NB4 (cell line): ENCODE measurements around the gene CYTH3.

Experiments used
- DNase-seq: peaks from one replicate; pipeline ENCODE4 v3.0.0; 2010; ENCODE audit warnings: low read depth
- H3K4me3 ChIP-seq: one replicate; pipeline ENCODE4 v1.5.1; 2011; ENCODE audit warnings: mild to moderate bottlenecking, low read depth, low read length, moderate library complexity
- MYC ChIP-seq: IDR thresholded peaks from 2 replicates; pipeline ENCODE4 v1.6.1; 2011; ENCODE audit warnings: low read depth, low read length
- POLR2A ChIP-seq: IDR thresholded peaks from 2 replicates; pipeline ENCODE4 v1.6.1; 2011; ENCODE audit warnings: mild to moderate bottlenecking; ENCODE audit not compliant: insufficient read length; ENCODE audit errors: extremely low read depth
- TF ChIP-seq, protein P1 (sequence below): IDR thresholded peaks from one replicate; pipeline ENCODE4 v1.5.1; 2012; ENCODE audit warnings: low read depth, low read length
- TF ChIP-seq, protein P2 (sequence below): IDR thresholded peaks from 2 replicates; pipeline ENCODE4 v1.6.1; 2011; ENCODE audit warnings: low read depth, low read length

CYTH3 gene, protein sequence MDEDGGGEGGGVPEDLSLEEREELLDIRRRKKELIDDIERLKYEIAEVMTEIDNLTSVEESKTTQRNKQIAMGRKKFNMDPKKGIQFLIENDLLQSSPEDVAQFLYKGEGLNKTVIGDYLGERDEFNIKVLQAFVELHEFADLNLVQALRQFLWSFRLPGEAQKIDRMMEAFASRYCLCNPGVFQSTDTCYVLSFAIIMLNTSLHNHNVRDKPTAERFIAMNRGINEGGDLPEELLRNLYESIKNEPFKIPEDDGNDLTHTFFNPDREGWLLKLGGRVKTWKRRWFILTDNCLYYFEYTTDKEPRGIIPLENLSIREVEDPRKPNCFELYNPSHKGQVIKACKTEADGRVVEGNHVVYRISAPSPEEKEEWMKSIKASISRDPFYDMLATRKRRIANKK

DNA sequence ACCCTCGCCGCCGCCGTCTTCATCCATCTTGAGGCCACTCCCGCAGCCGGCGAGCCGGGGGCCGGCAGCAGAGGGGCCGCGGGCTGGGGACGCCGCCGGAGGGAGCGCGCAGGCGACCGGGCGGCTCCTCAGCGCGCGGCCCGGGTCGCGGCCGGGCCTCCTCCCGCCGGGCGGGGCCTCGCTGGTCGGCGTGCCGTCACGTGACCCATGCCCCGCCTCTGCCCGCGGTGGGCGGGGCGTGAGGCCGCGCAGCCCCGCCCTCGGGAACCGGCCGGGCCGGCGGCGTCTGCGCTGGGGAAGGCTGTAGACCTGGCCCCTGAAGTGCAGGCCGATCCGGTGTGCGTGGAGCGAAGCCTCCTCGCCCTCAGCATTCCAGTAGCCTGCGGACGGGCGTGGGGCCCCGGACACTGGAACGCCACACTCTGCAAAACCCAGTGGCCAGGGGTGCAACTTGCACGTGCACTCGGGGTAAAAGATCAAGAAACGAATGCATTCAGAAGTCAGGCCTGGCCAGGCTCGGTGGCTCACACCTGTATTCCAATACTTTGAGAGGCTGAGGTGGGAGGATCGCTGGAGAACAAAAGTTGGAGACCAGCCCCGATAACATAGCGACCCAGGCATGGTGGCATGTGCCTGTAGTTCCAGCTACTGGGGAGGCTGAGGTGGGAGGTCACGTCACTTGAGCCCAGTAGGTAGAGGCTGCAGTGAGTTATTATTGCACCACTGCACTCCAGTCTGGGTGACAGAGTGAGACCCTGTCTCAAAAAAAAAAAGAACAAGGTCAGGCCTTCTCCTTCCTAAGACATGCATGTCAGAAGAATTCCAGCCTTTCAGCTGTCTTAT is at the start of gene CYTH3:
Gene CYTH3 (minus strand): TSS at position 144 of the 843 bp plus-strand sequence. CDS start 117 bp downstream, at position 27.
- TF ChIP-seq, protein P1, sequence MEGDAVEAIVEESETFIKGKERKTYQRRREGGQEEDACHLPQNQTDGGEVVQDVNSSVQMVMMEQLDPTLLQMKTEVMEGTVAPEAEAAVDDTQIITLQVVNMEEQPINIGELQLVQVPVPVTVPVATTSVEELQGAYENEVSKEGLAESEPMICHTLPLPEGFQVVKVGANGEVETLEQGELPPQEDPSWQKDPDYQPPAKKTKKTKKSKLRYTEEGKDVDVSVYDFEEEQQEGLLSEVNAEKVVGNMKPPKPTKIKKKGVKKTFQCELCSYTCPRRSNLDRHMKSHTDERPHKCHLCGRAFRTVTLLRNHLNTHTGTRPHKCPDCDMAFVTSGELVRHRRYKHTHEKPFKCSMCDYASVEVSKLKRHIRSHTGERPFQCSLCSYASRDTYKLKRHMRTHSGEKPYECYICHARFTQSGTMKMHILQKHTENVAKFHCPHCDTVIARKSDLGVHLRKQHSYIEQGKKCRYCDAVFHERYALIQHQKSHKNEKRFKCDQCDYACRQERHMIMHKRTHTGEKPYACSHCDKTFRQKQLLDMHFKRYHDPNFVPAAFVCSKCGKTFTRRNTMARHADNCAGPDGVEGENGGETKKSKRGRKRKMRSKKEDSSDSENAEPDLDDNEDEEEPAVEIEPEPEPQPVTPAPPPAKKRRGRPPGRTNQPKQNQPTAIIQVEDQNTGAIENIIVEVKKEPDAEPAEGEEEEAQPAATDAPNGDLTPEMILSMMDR: no peak
- TF ChIP-seq, protein P2, sequence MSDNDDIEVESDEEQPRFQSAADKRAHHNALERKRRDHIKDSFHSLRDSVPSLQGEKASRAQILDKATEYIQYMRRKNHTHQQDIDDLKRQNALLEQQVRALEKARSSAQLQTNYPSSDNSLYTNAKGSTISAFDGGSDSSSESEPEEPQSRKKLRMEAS: peak; percentile 82
- TF ChIP-seq MYC (0 out of 2 replicates have a peak, but pooled peaks have one; percentile 13), POLR2A (peak; percentile 90)
- H3K4me3 ChIP-seq: peak within 1 kb of the TSS; percentile 73
- DNase-seq: peak; percentile 89

DNA sequence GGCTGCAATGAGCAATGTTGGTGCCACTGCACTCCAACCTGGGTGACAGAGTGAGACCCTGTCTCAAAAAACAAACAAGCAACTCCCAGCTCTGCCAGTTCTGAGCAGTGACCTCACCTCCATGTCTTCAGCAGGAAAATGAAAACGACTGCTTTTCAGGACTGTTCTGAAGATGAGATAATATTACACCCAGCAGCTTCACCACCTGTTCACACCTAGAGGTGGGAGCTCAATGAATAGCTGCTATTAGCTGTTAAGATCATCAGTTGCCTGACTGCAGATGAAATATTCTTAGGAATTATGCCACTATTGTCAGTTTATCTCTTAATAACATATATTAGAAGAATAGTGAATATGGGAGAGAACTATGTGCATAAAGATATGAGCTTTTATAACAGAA is 48.4 kb upstream of the CYTH3 start:
- no peak for DNase-seq
- H3K4me3 ChIP-seq: no peak overlapping the region
- TF ChIP-seq POLR2A: no peak
- TF ChIP-seq, protein P2: no peak
- no peak for TF ChIP-seq MYC
- TF ChIP-seq, protein P1: no peak

DNA sequence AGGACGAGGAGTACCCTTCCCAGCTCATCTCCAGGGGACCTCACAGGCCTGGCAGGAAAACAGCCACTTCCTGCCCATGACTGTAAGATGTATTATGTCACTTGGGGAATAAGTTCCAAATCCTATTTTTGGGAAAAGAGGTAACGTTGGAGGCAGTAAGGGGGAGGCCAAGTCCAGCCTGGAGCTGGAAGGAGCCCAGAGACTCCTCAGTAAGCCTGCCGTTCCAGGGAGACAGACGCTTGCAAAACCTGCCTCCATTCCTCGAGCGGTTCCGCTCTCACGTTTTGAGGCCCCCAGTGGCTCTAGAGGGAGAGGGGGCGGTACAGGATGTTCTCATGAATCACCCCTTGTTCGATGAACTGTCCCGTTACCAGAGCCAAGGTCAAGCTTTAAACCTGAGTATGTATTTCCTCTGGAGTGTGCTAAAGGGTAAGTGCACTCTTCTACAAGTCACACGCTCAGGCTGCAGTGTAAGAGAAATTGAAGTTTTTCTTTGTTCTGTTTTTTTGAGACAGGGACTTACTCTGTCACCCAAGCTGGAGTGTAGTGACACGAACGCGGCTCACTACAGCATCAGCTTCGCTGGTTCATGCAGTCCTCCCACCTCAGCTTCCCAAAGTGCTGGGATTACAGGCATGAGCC is 45.5 kb upstream of the CYTH3 start:
- DNase-seq: peak; percentile 97
- peak overlapping the region; percentile 49 for H3K4me3 ChIP-seq
- TF ChIP-seq MYC (peak; percentile 85), POLR2A (peak; percentile 63)
- TF ChIP-seq, protein P2: peak; percentile 86
- TF ChIP-seq, protein P1: no peak

DNA sequence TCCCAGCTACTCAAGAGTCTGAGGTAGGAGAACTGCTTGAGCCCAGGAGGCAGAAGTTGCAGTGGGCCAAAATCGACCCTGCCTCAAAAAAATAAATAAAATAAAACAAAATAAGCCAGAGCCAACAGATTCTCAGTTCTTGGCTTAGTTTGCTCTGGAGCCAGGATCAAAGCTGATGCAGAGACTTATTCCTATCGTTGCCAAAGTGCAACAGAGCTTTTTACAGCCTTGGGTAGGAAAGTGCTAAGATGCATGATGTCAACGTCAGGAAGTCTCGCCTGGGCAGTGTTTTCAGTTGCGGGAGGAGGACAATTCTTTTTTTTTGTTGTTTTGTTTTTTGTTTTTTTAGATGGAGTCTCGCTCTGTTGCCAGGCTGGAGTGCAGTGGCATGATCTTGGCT is 43.8 kb upstream of the CYTH3 start:
- no peak for DNase-seq
- TF ChIP-seq, protein P2: no peak
- TF ChIP-seq, protein P1: no peak
- no peak for TF ChIP-seq POLR2A
- no peak for TF ChIP-seq MYC

DNA sequence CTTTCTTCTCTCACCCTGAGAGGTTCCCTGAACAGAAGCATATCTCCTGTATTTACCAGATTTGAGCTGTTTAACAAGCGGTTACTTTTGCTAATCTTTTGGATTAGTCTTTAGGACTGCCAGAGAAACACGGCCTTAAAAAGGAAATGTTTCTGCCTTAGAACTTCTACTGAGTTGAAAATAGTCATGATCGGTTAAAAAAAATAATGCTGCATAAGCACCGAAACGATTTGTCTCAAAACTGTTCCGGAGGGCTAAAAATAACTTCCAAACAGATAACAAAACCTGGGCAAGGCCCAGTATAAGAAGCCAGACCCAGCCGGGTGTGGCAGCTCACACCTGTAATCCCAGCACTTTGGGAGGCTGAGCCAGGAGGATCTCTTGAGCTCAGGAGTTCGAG is 43.3 kb upstream of the CYTH3 start:
- TF ChIP-seq POLR2A: no peak
- TF ChIP-seq, protein P2: no peak
- TF ChIP-seq, protein P1: no peak
- no peak for TF ChIP-seq MYC
- DNase-seq: no peak
- no peak overlapping the region for H3K4me3 ChIP-seq

More for the DNA sequence above, 43.8 kb upstream of the CYTH3 start:
- H3K4me3 ChIP-seq: no peak overlapping the region
